Parathyroid adenoma (tissue), 2 donors: Measurements from ENCODE around the gene MIOS.

ENCODE experiments used
- H2AFZ ChIP-seq: fragments of 300-600 bp; sonication (generic); one replicate; pipeline ENCODE4 v1.7.0; 2017; ENCODE audit warnings: antibody characterized with exemption, mild to moderate bottlenecking
- H3K27ac ChIP-seq: fragments of 300-600 bp; sonication (generic); one replicate; pipeline ENCODE4 v1.7.0; 2017
- H3K27me3 ChIP-seq: fragments of 300-600 bp; sonication (generic); one replicate; pipeline ENCODE4 v1.7.0; 2017; ENCODE audit warnings: low read length; ENCODE audit not compliant: control insufficient read depth, insufficient read depth
- H3K36me3 ChIP-seq: fragments of 300-600 bp; sonication (generic); one replicate; pipeline ENCODE4 v1.7.0; 2017; ENCODE audit warnings: low read length; ENCODE audit not compliant: control insufficient read depth, insufficient read depth
- H3K4me1 ChIP-seq: fragments of 300-600 bp; sonication (generic); one replicate; pipeline ENCODE4 v1.7.0; 2017; ENCODE audit warnings: control low read depth
- H3K4me2 ChIP-seq: fragments of 300-600 bp; sonication (generic); one replicate; pipeline ENCODE4 v1.7.0; 2017; ENCODE audit warnings: low read length
- H3K4me3 ChIP-seq: fragments of 300-600 bp; sonication (generic); one replicate; pipeline ENCODE4 v1.7.0; 2017; ENCODE audit warnings: low read depth, low read length
- H3K79me2 ChIP-seq: fragments of 300-600 bp; sonication (generic); one replicate; pipeline ENCODE4 v1.7.0; 2017; ENCODE audit warnings: control low read depth
- H3K9ac ChIP-seq: fragments of 300-600 bp; sonication (generic); one replicate; pipeline ENCODE4 v1.7.0; 2017; ENCODE audit warnings: mild to moderate bottlenecking
- H3K9me3 ChIP-seq: fragments of 300-600 bp; sonication (generic); one replicate; pipeline ENCODE4 v1.7.0; 2017; ENCODE audit warnings: low read length; ENCODE audit not compliant: control insufficient read depth
- TF ChIP-seq, protein P1 (sequence below): fragments of 300-600 bp; sonication (generic); IDR thresholded peaks from one replicate; pipeline ENCODE4 v1.7.0; 2017; ENCODE audit warnings: antibody characterized with exemption, mild to moderate bottlenecking
- donor health status: primary hyperparathyroidism.

MIOS gene

GRCh38 chr7:7573701-7574100, 7.0 kb downstream of the MIOS start:
- no peaks in the 10 kb centered on the region for H3K36me3 ChIP-seq
- H3K27me3 ChIP-seq: no peaks in the 10 kb centered on the region
- no peak overlapping the region for H3K9ac ChIP-seq
- H2AFZ ChIP-seq: no peak overlapping the region
- no peak overlapping the region for H3K4me3 ChIP-seq
- peaks cover 48% of the 10 kb centered on the region for H3K79me2 ChIP-seq
- no peak overlapping the region for H3K4me2 ChIP-seq
- no peak overlapping the region for H3K27ac ChIP-seq
- TF ChIP-seq, protein P1, sequence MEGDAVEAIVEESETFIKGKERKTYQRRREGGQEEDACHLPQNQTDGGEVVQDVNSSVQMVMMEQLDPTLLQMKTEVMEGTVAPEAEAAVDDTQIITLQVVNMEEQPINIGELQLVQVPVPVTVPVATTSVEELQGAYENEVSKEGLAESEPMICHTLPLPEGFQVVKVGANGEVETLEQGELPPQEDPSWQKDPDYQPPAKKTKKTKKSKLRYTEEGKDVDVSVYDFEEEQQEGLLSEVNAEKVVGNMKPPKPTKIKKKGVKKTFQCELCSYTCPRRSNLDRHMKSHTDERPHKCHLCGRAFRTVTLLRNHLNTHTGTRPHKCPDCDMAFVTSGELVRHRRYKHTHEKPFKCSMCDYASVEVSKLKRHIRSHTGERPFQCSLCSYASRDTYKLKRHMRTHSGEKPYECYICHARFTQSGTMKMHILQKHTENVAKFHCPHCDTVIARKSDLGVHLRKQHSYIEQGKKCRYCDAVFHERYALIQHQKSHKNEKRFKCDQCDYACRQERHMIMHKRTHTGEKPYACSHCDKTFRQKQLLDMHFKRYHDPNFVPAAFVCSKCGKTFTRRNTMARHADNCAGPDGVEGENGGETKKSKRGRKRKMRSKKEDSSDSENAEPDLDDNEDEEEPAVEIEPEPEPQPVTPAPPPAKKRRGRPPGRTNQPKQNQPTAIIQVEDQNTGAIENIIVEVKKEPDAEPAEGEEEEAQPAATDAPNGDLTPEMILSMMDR: no peak
- no peaks in the 10 kb centered on the region for H3K9me3 ChIP-seq
- H3K4me1 ChIP-seq: no peaks in the 10 kb centered on the region

DNA sequence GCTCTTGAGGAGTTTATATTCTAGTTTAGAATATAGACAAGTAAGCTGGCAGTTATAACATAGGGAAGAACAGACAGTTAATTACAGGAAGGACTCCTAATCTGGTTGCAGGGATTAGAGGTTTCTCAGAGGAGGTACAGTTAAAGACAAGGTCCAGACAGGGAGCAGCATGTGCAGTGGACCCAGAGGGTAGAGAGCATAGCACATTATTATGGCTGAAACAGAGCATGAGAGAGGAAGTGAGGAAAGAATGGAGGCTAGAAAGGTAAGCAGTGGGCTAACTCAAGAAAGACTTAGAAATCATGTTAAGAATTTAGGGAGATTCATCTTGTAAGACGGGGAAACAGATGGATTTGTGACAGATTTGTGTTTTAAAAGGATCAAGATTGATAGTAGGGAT, 9.7 kb downstream of the MIOS start:
- Histone ChIP-seq H3K4me1 (no peaks in the 10 kb centered on the region), H3K4me3 (no peak overlapping the region), H2AFZ (no peak overlapping the region), H3K36me3 (no peaks in the 10 kb centered on the region), H3K27me3 (no peaks in the 10 kb centered on the region), H3K27ac (no peak overlapping the region), H3K9ac (no peak overlapping the region), H3K4me2 (no peak overlapping the region), H3K79me2 (peaks cover 34% of the 10 kb centered on the region), H3K9me3 (no peaks in the 10 kb centered on the region)
- TF ChIP-seq, protein P1: no peak

GRCh38 chr7:7577888-7578287, 11.2 kb downstream of the MIOS start:
- H3K4me2 ChIP-seq: no peak overlapping the region
- H3K4me1 ChIP-seq: no peaks in the 10 kb centered on the region
- H3K27ac ChIP-seq: no peak overlapping the region
- no peaks in the 10 kb centered on the region for H3K9me3 ChIP-seq
- peaks cover 28% of the 10 kb centered on the region for H3K79me2 ChIP-seq
- no peaks in the 10 kb centered on the region for H3K36me3 ChIP-seq
- H3K9ac ChIP-seq: no peak overlapping the region
- no peaks in the 10 kb centered on the region for H3K27me3 ChIP-seq
- H2AFZ ChIP-seq: no peak overlapping the region
- no peak overlapping the region for H3K4me3 ChIP-seq
- TF ChIP-seq, protein P1: no peak

GRCh38 chr7:7579638-7580037, 13.0 kb downstream of the MIOS start:
- Histone ChIP-seq H3K9me3 (no peaks in the 10 kb centered on the region), H3K36me3 (no peaks in the 10 kb centered on the region), H3K4me1 (peaks cover 4% of the 10 kb centered on the region), H3K4me3 (no peak overlapping the region), H3K79me2 (peaks cover 14% of the 10 kb centered on the region), H3K9ac (no peak overlapping the region), H2AFZ (no peak overlapping the region), H3K27ac (no peak overlapping the region), H3K4me2 (no peak overlapping the region), H3K27me3 (no peaks in the 10 kb centered on the region)
- TF ChIP-seq, protein P1: no peak

DNA sequence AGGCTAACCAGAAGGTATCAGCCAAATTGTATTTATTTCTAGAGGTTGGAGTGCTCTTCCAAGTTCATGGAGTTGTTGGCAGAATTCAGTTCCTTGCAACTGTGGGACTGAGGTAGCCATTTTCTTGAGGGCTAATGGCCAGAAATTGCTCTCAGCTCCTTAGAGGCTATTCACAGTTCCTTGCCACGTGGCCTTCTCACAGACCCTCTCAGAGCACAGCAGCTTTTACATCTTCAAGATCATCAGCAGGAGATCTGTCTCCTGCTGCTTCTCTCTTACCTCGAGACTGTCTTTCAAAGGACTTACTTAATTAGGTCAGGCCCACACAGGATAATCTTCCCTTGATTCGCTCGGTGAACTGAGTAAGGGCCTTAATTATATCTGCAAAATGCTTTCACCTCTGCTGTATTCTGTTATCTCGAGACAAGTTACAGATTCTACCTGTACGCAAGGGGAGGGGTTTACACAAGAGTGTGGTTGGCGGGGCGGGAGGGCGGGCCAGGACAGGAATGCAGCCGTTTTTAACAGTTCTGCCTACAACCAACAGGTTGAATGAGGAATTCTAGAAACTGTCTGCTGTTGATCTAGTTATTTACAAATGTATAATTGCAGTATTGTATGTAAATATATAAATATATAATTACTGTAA, 15.0 kb downstream of the MIOS start:
- Histone ChIP-seq H3K4me1 (peaks cover 9% of the 10 kb centered on the region), H3K9me3 (no peaks in the 10 kb centered on the region), H3K9ac (no peak overlapping the region), H3K4me3 (no peak overlapping the region), H3K79me2 (peaks cover 6% of the 10 kb centered on the region), H3K36me3 (no peaks in the 10 kb centered on the region), H3K4me2 (no peak overlapping the region), H3K27me3 (no peaks in the 10 kb centered on the region), H3K27ac (no peak overlapping the region), H2AFZ (no peak overlapping the region)
- TF ChIP-seq, protein P1: no peak
